Measurements from ENCODE around the gene LDLRAD3. TPM values are rescaled to one million over a fixed set of nuclear protein-coding genes. Genes with fewer than 3 reads are reported as not detected.
"Not testable (repeated sequence)": the region's sequence is repeated elsewhere in the genome, so short reads cannot be mapped to it uniquely, and the experiment has no call there.

Gene LDLRAD3
- total RNA-seq, 1 experiment from 2014 or later = 55.7 TPM

- Mint-ChIP-seq H3K36me3 (ENCODE audit: insufficient read depth, unreplicated experiment) (peaks cover 4% of the 10 kb centered on the region), H3K4me1 (ENCODE audit: insufficient read depth, unreplicated experiment) (peaks cover 45% of the 10 kb centered on the region), H3K4me3 (ENCODE audit: unreplicated experiment) (no peak overlapping the region), H3K27me3 (ENCODE audit: insufficient read depth, unreplicated experiment) (no peaks in the 10 kb centered on the region), H3K27ac (ENCODE audit: low read depth, unreplicated experiment) (peak overlapping the region; percentile 99), H3K9me3 (ENCODE audit: unreplicated experiment) (peaks cover 8% of the 10 kb centered on the region)
- no TSS peak for BruUV-seq (replicated peaks)
- intact Hi-C loops (cut with micrococcal nuclease) = no loop called here
- no peak for DNase-seq (ENCODE audit: unreplicated experiment)
- no peak for TF ChIP-seq CTCF (IDR thresholded peaks at IDR 0.05; ENCODE audit: unreplicated experiment)
- POLR2A ChIA-PET = interaction anchor here (0.6 to 3.3 kb wide), 4 partner anchors 9 to 116 kb away, joined by 3 to 23 read pairs (median 4); no protein-coding TSS in a partner anchor
- CTCF ChIA-PET = interaction anchor here (0.8 to 1.2 kb wide), 3 partner anchors 9 to 83 kb away, joined by 3 to 4 read pairs (median 4); no protein-coding TSS in a partner anchor
These were observed 38.1 kb upstream of the LDLRAD3 start for GRCh38 chr11:35905646-35906276.

DNA sequence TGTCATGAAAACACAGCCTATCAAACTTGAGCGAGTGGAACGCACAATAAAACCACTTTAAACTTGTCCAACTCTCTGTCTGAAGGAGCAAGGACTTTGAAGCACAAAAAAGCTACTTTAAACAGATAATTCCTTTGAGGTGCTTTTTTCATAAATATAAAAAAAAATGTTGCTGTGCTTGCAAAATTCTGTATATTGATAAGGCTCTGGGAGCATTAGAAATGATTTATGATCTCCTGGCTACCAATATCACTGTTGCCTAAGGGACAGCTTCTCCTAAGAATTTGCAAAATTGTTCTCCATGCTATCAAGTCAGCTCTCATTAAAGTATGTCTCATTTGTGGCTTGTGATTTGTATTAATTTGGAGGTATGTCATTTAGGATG, 37.6 kb upstream of the LDLRAD3 start:
- POLR2A ChIA-PET = interaction anchor here (0.6 to 3.3 kb wide), 4 partner anchors 9 to 116 kb away, joined by 3 to 23 read pairs (median 4); no protein-coding TSS in a partner anchor
- Mint-ChIP-seq H3K4me1 (ENCODE audit: insufficient read depth, unreplicated experiment) (peaks cover 50% of the 10 kb centered on the region), H3K36me3 (ENCODE audit: insufficient read depth, unreplicated experiment) (peaks cover 4% of the 10 kb centered on the region), H3K27me3 (ENCODE audit: insufficient read depth, unreplicated experiment) (no peaks in the 10 kb centered on the region), H3K9me3 (ENCODE audit: unreplicated experiment) (peaks cover 8% of the 10 kb centered on the region), H3K27ac (ENCODE audit: low read depth, unreplicated experiment) (peak overlapping the region; percentile 99), H3K4me3 (ENCODE audit: unreplicated experiment) (no peak overlapping the region)
- intact Hi-C loops (cut with micrococcal nuclease) = no loop called here
- no peak for TF ChIP-seq CTCF (IDR thresholded peaks at IDR 0.05; ENCODE audit: unreplicated experiment)
- CTCF ChIA-PET = interaction anchor here (0.8 to 1.2 kb wide), 3 partner anchors 9 to 84 kb away, joined by 3 to 4 read pairs (median 4); no protein-coding TSS in a partner anchor
- BruUV-seq (replicated peaks) = no TSS peak
- no peak for DNase-seq (ENCODE audit: unreplicated experiment)

GRCh38 chr11:35906681-35907080, 37.2 kb upstream of the LDLRAD3 start:
- H3K9me3 Mint-ChIP-seq (ENCODE audit: unreplicated experiment) = peaks cover 3% of the 10 kb centered on the region
- no TSS peak for BruUV-seq (replicated peaks)
- H3K4me1 Mint-ChIP-seq (ENCODE audit: insufficient read depth, unreplicated experiment) = peaks cover 54% of the 10 kb centered on the region
- no peak for DNase-seq (ENCODE audit: unreplicated experiment)
- TF ChIP-seq CTCF (IDR thresholded peaks at IDR 0.05; ENCODE audit: unreplicated experiment) = no peak
- intact Hi-C loops (cut with micrococcal nuclease) = no loop called here
- H3K27me3 Mint-ChIP-seq (ENCODE audit: insufficient read depth, unreplicated experiment) = no peaks in the 10 kb centered on the region
- CTCF ChIA-PET = interaction anchor here (0.6 to 3.0 kb wide), 5 partner anchors 10 to 270 kb away, joined by 3 to 14 read pairs (median 4); no protein-coding TSS in a partner anchor
- peaks cover 4% of the 10 kb centered on the region for H3K36me3 Mint-ChIP-seq (ENCODE audit: insufficient read depth, unreplicated experiment)
- POLR2A ChIA-PET = interaction anchor here (0.6 to 3.4 kb wide), 6 partner anchors 10 to 117 kb away, joined by 3 to 66 read pairs (median 14); no protein-coding TSS in a partner anchor
- H3K27ac Mint-ChIP-seq (ENCODE audit: low read depth, unreplicated experiment) = peak overlapping the region; percentile 99
- no peak overlapping the region for H3K4me3 Mint-ChIP-seq (ENCODE audit: unreplicated experiment)

DNA sequence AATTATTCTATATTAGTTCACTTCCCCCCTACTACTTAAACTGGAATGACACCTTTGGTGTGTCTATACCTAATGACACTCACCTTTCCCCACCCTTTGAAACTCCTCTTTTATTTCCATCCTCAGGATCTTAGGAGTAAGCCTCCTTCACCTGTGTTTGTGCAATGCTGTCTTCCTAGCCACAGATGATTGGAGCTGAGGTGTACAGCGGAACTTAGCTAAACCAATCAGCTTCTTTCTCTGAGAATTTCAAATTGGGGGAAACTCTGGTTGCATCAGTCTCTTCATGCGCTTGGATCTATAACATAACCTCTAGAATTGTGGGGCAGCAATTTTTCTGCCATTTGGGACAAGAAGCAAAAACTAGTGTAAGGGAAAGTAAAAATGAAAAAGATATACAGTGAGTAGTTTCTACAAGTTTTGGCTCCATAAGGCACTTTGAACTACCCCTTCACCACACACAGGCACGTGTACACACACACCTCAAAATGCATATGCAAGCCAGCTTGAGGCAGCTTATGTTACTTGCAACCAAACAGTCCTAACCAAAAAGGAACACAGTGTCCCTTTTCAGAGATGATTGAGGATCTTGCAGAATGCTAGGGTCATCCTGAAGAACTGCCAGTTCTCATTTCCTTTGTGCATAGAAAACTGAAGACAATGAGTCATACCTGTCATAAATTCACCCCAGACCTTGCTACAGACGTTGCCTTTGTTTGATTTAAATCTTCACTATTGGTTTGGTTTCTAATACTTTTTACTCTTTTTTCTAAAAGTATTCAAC, 36.0 kb upstream of the LDLRAD3 start:
- no TSS peak for BruUV-seq (replicated peaks)
- TF ChIP-seq CTCF (IDR thresholded peaks at IDR 0.05; ENCODE audit: unreplicated experiment) = no peak
- no peaks in the 10 kb centered on the region for H3K27me3 Mint-ChIP-seq (ENCODE audit: insufficient read depth, unreplicated experiment)
- peaks cover 4% of the 10 kb centered on the region for H3K36me3 Mint-ChIP-seq (ENCODE audit: insufficient read depth, unreplicated experiment)
- peak overlapping the region; percentile 99 for H3K27ac Mint-ChIP-seq (ENCODE audit: low read depth, unreplicated experiment)
- peak; percentile 95 for DNase-seq (ENCODE audit: unreplicated experiment)
- H3K4me1 Mint-ChIP-seq (ENCODE audit: insufficient read depth, unreplicated experiment) = peaks cover 57% of the 10 kb centered on the region
- ChIA-PET CTCF (interaction anchor here (0.6 to 3.0 kb wide), 3 partner anchors 12 to 181 kb away, joined by 3 to 14 read pairs (median 6); no protein-coding TSS in a partner anchor), POLR2A (interaction anchor here (0.7 to 3.4 kb wide), 16 partner anchors 9 to 601 kb away, joined by 3 to 66 read pairs (median 4); no protein-coding TSS in a partner anchor)
- peak overlapping the region; percentile 12 for H3K4me3 Mint-ChIP-seq (ENCODE audit: unreplicated experiment)
- intact Hi-C loops (cut with micrococcal nuclease) = loop anchor here (1.0 kb wide), 1 partner anchor 14 kb away; no protein-coding TSS in a partner anchor
- H3K9me3 Mint-ChIP-seq (ENCODE audit: unreplicated experiment) = no peaks in the 10 kb centered on the region

GRCh38 chr11:35908432-35908771, 35.5 kb upstream of the LDLRAD3 start:
- Mint-ChIP-seq H3K4me1 (ENCODE audit: insufficient read depth, unreplicated experiment) (peaks cover 57% of the 10 kb centered on the region), H3K27ac (ENCODE audit: low read depth, unreplicated experiment) (peak overlapping the region; percentile 99), H3K4me3 (ENCODE audit: unreplicated experiment) (peak overlapping the region; percentile 43)
- not testable (repeated sequence) for H3K9me3 Mint-ChIP-seq (ENCODE audit: unreplicated experiment); H3K36me3 Mint-ChIP-seq (ENCODE audit: insufficient read depth, unreplicated experiment); DNase-seq (ENCODE audit: unreplicated experiment); H3K27me3 Mint-ChIP-seq (ENCODE audit: insufficient read depth, unreplicated experiment); BruUV-seq (replicated peaks)
- intact Hi-C loops (cut with micrococcal nuclease) = loop anchor here (1.0 kb wide), 1 partner anchor 14 kb away; no protein-coding TSS in a partner anchor
- CTCF ChIA-PET = interaction anchor here (0.6 to 3.0 kb wide), 4 partner anchors 11 to 86 kb away, joined by 4 to 14 read pairs (median 7); no protein-coding TSS in a partner anchor
- POLR2A ChIA-PET = interaction anchor here (0.7 to 3.4 kb wide), 17 partner anchors 9 to 600 kb away, joined by 3 to 66 read pairs (median 5); no protein-coding TSS in a partner anchor
